ENCODE measurements around the gene FHIP2A. TPM values are rescaled to one million over a fixed set of nuclear protein-coding genes. Genes with fewer than 3 reads are reported as not detected.

The FHIP2A gene
- total RNA-seq, 2 experiments from 2014 or later = 33.5 to 35.7 TPM

Other genes starting within 250 kb of the FHIP2A start
- gene ABLIM1, start 163.5 kb upstream of the FHIP2A start, total RNA-seq = 10 to 100 TPM; 14.8 to 54.9 TPM
- 10 to 100 TPM; 16.3 to 22.6 TPM for gene TRUB1, start 116.4 kb downstream of the FHIP2A start, total RNA-seq

Data from activated CD8-positive, alpha-beta memory T cell treated with anti-CD3 and anti-CD28 coated beads, Interleukin-2, amount 10 ng/mL, durations not matched to agents 7 days and 5 days (primary cell).